Stimulated activated CD8-positive, alpha-beta memory T cell treated with anti-CD3 and anti-CD28 coated beads, Interleukin-2, amount 100 ng/mL, for 1 hour (primary cell): ENCODE results near the gene GNG12.

ENCODE experiments used
- DNase-seq, 2 donors: peaks; one replicate each; pipeline ENCODE4 v3.0.0-alpha.2; 2020; ENCODE audit warnings: low read depth in 2 of 2

GNG12 gene

GRCh38 chr1:67705735-67706453 lies 127.4 kb downstream of the GNG12 start:
- no peak for DNase-seq

DNA sequence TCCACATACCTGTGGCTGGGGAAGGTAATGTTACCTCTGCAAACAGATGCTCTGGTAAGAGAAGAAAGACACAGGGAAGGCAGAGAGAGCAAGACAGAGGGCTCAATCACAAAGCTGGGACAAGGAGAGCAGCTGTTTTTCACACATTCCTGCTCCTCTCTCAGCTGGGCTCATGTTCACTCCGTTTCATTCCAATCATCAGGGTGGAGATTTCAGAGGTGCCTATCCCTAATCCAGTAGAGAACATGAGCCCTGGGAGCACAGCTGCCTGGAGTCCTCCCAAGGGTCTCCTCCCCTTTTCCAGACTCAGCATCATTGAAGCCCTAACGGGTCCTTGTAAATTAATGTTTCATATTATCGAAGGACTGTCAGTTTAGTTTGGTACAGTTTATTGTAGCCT lies 128.9 kb downstream of the GNG12 start:
- no peak for DNase-seq

DNA sequence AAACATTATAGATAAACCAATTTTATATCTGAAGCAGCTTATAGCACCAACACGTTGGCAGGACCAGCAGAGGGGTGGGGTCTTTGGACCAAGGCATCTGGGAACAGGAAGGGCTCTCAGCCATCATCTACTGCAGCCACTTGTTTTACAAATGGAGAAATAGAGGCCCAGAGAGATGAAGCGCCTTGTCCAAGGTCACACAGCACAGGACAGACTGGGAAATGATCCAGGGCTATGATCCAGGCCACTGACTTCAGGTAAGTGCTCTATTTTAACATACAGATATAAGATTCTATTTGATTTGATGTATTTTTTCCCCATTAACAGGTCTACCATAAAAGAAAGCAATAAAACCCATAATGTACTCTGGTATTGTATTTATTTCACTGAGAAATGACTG lies 131.4 kb downstream of the GNG12 start:
- DNase-seq, result no peak

- DNase-seq, result no peak
Observed at GRCh38 chr1:67700692-67701410, 132.4 kb downstream of the GNG12 start.

DNA sequence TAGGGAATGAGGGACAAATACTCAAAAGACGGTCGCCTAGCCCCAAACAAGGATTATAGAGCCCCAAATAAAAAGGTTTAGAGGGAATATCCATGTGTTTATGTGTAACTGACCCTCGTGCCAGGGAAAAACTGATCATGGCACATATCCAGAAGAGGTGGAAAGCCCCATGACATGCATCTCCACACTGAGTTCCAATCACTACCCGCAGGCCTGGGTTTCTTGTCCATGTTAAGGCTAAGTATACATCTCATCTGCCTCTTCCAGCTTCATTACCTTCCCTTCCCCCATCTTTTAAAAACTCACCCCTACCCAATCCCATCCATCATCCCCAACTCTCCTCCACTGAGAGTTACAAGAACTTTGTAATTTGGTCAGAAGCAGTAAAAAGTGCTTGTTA lies 133.0 kb downstream of the GNG12 start:
- DNase-seq, result no peak

GRCh38 chr1:67696708-67697107 lies 136.6 kb downstream of the GNG12 start:
- DNase-seq, result no peak

GRCh38 chr1:67695963-67696362 lies 137.3 kb downstream of the GNG12 start:
- DNase-seq, result no peak

DNA sequence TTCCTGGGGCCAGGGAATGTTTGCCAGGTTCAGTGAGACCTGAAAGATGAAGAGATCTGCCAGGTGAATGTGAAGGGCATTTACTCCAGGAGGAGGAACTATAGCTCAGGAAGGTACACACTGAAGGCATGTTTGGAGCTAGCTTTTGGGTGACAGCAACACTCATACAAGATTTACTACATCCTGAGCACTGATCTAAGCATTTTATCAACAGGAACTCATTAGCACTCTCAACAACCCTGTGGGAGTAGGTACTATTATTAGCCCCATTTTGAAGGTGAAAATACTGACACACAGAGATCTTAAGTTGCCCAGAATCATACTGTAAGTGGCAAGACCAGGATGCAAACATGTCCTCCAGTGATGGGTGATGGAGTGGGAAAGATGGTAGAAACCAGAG lies 141.6 kb downstream of the GNG12 start:
- no peak for DNase-seq

GRCh38 chr1:67690411-67690810 lies 142.9 kb downstream of the GNG12 start:
- no peak for DNase-seq

- no peak for DNase-seq
Observed at GRCh38 chr1:67690018-67690363, 143.3 kb downstream of the GNG12 start.

DNA sequence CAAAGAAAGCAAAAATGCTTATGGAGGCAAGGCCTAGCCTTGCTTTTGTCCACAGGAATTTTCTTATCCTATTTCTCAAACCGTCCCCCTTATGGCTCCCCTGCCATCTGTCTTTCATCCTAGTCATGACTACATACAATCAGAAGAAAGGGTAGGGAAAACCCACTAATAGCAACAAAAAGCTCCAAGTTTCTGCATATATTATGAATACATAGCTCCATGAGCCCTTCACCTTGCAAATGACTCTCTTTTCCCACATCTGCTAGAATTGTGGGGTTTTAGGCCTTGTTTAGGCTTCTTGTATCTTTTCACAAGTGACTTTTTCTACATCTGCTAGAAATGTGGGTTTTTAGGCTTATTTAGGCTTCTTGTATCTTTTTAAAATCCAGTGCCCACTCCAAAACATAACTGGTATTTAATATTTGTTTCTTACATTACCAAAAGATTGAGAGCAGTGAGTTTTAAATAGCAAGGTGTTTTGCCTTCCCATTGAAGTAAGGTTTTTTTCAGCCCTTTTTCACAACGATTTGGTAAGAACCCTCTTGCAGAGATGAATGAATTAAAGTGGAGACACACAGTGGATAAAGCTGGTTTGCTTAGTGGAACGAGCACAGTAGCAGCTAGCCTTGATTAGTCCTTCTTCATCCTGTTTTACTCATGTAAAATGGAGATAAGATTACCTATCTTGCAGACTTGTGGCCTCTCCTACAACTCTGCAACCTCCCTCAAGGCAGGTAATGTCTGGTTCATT lies 143.8 kb downstream of the GNG12 start:
- DNase-seq, result no peak

DNA sequence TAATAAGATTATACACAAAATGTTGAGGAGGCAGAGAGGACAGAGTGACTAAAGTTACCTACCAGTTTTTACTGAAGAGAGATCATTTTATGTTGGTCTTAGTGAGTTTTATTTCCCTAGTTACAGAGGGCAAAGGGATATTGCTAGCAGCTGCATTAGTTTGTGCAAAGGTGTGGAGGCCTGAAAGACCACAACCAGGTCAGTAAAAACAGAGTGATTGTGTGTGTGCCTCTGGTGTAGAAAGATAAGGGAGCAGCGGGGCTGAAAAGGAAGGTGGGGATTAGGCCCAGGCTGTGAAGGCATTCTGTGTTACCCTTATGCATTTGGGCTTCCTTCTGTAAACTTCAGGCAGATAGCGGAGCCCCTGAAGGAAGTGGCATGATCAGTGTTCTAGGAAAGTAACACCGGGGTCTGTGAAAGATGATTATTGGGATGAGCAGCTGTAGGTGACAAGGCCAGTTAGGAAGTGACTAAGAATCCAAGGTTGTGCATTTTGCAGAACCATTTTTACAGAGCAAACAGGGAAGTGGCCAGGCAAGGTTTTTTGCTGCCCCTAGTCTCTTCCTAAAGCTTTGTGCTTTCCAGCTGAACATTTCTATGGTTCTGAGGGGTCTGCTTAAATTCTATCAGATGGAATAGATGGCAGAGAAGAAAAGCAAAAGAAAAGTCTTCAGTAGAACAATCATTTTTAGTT lies 144.6 kb downstream of the GNG12 start:
- no peak for DNase-seq

DNA sequence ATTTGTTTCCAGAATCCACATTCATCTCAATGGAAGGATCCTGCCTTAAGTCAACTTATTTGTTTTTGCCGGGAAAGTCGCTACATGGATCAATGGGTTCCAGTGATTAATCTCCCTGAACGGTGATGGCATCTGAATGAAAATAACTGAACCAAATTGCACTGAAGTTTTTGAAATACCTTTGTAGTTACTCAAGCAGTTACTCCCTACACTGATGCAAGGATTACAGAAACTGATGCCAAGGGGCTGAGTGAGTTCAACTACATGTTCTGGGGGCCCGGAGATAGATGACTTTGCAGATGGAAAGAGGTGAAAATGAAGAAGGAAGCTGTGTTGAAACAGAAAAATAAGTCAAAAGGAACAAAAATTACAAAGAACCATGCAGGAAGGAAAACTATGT lies 145.6 kb downstream of the GNG12 start:
- DNase-seq, result no peak

DNA sequence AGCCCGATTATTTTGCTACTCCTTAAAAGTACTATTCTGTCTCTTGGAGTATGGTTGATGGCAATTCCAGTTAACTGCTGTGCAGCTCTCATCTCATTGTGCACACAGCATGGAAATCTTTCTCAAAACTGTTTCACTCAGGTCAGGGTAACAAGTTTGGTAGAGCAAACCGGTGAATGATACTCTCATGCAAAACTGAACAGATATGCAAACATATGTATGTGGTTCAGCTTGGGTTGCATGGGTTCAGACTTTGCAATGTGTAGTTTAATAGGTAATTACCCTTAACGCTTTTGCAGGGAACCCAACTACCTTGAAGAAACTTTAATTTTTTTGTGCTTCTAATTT lies 146.1 kb downstream of the GNG12 start:
- no peak for DNase-seq

GRCh38 chr1:67686267-67687197 lies 146.7 kb downstream of the GNG12 start:
- peak; percentile 13 to 16 for DNase-seq

GRCh38 chr1:67685558-67686266 lies 147.6 kb downstream of the GNG12 start:
- DNase-seq, result peak; percentile 24 to 28

- peak; percentile 87 to 89 for DNase-seq
Observed at GRCh38 chr1:67685067-67685557, 148.2 kb downstream of the GNG12 start, which contains the start of gene GADD45A. GADD45A (plus strand) TSS chr1:67685201; CDS start chr1:67685495, 294 bp downstream.

GRCh38 chr1:67684526-67685066 lies 148.7 kb downstream of the GNG12 start:
- no peak for DNase-seq

DNA sequence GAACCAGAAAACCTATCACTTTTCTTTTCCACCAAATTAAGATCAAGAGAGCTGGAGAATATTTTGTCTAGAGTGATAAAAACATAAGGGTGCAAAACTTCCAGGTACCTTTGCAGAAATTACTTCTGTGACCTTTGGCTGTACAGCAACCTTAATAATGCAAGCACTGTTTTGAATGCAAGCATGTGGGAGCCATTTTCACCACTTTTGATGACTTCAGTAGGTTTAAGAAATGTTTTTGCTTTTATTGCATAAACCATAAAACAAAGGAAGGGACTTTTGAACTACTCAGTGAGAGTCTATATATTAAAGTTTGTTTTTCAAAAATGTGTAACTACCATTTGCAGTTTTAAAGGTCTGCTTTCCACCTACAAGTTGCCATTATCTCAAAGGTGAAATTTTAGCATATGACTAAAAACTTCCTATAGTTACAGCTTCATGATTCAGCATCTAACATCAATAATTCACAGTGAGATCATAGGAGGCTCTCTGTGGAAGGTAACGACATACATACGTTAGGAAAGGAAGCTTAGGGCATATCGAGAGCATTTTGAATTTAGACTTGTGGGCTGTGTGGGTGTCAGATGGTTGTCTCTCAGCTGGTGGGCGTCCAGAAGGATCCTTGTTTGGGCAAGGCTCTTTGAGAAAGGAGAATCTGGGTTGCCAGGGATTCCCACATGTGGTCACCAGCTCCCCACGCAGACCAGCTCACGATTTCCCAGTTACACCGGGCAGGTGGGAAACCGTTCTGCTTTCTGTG lies 149.3 kb downstream of the GNG12 start:
- peak in 1 of 2 donors; percentile 5 for DNase-seq
